ENCODE measurements around the gene ADCY5.

Gene ADCY5

GRCh38 chr3:123315271-123315595, 133.7 kb downstream of the ADCY5 start:
- no peak overlapping the region for H2AFZ ChIP-seq (ENCODE audit: low read depth, low read length)
- no peak overlapping the region for H3K27ac ChIP-seq (ENCODE audit: low read length)
- no peak overlapping the region for H3K4me3 ChIP-seq (ENCODE audit: low read depth in 1 of 2, low read length in 2 of 2)
- no peak overlapping the region for H3K4me2 ChIP-seq (ENCODE audit: insufficient read depth, low read length)
- H3K4me1 ChIP-seq (ENCODE audit: insufficient read depth, low read length) = no peaks in the 10 kb centered on the region
- H3K27me3 ChIP-seq (ENCODE audit: insufficient read depth, low read length, poor library complexity) = peaks cover 27% of the 10 kb centered on the region
- no peak overlapping the region for H3K9ac ChIP-seq (ENCODE audit: low read depth, low read length)
- TF ChIP-seq EZH2 (IDR thresholded peaks at IDR 0.05; ENCODE audit: borderline replicate concordance, low read depth, low read length, severe bottlenecking) = no peak
- TF ChIP-seq, protein P1, sequence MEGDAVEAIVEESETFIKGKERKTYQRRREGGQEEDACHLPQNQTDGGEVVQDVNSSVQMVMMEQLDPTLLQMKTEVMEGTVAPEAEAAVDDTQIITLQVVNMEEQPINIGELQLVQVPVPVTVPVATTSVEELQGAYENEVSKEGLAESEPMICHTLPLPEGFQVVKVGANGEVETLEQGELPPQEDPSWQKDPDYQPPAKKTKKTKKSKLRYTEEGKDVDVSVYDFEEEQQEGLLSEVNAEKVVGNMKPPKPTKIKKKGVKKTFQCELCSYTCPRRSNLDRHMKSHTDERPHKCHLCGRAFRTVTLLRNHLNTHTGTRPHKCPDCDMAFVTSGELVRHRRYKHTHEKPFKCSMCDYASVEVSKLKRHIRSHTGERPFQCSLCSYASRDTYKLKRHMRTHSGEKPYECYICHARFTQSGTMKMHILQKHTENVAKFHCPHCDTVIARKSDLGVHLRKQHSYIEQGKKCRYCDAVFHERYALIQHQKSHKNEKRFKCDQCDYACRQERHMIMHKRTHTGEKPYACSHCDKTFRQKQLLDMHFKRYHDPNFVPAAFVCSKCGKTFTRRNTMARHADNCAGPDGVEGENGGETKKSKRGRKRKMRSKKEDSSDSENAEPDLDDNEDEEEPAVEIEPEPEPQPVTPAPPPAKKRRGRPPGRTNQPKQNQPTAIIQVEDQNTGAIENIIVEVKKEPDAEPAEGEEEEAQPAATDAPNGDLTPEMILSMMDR (IDR thresholded peaks at IDR 0.05; ENCODE audit: borderline replicate concordance, extremely low read depth, low read length, poor library complexity, severe bottlenecking) = no peak
- no peaks in the 10 kb centered on the region for H3K36me3 ChIP-seq (ENCODE audit: insufficient read depth, low read length)
- H3K9me3 ChIP-seq (ENCODE audit: insufficient read depth, low read length, severe bottlenecking) = no peaks in the 10 kb centered on the region
- DNase-seq = no peak
- H3K79me2 ChIP-seq (ENCODE audit: insufficient read depth, low read length) = no peaks in the 10 kb centered on the region
- ATAC-seq (ENCODE audit: insufficient read depth, low read depth) = no peak
- peaks cover 10% of the 10 kb centered on the region for H4K20me1 ChIP-seq (ENCODE audit: insufficient read depth, low read length)

- ATAC-seq (ENCODE audit: insufficient read depth, low read depth) (no peak), DNase-seq (no peak)
- no peak for TF ChIP-seq EZH2 (IDR thresholded peaks at IDR 0.05; ENCODE audit: borderline replicate concordance, low read depth, low read length, severe bottlenecking)
- TF ChIP-seq, protein P1 (IDR thresholded peaks at IDR 0.05; ENCODE audit: borderline replicate concordance, extremely low read depth, low read length, poor library complexity, severe bottlenecking) = no peak
- Histone ChIP-seq H3K27ac (ENCODE audit: low read length) (no peak overlapping the region), H3K27me3 (ENCODE audit: insufficient read depth, low read length, poor library complexity) (peaks cover 22% of the 10 kb centered on the region), H3K79me2 (ENCODE audit: insufficient read depth, low read length) (no peaks in the 10 kb centered on the region), H3K4me1 (ENCODE audit: insufficient read depth, low read length) (no peaks in the 10 kb centered on the region), H3K4me3 (ENCODE audit: low read depth in 1 of 2, low read length in 2 of 2) (no peak overlapping the region), H2AFZ (ENCODE audit: low read depth, low read length) (no peak overlapping the region), H3K4me2 (ENCODE audit: insufficient read depth, low read length) (no peak overlapping the region), H3K9me3 (ENCODE audit: insufficient read depth, low read length, severe bottlenecking) (no peaks in the 10 kb centered on the region), H3K36me3 (ENCODE audit: insufficient read depth, low read length) (no peaks in the 10 kb centered on the region), H3K9ac (ENCODE audit: low read depth, low read length) (no peak overlapping the region), H4K20me1 (ENCODE audit: insufficient read depth, low read length) (peaks cover 7% of the 10 kb centered on the region)
Observed at GRCh38 chr3:123314359-123315270, 134.3 kb downstream of the ADCY5 start.

DNA sequence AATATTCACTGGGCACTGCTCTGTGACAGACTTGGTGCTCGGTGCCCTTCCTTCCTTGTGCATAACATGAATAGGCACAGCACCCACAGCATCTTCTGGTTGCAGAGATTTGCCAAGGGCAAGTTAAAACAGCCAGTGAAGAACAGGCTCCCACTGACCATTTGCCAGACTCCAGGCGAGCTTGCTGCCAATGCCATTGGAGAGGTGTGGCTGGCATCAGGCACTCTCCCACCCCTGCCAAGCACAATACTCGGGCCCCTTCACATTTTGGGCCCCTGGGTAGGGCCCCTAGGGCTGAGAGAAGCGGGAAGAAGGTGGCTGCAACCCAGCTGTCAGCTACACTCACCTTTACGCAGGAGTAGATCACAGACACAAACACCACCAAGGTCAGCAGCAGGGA, 135.0 kb downstream of the ADCY5 start:
- H2AFZ ChIP-seq (ENCODE audit: low read depth, low read length) = no peak overlapping the region
- H3K4me1 ChIP-seq (ENCODE audit: insufficient read depth, low read length) = no peaks in the 10 kb centered on the region
- no peak for DNase-seq
- H3K4me2 ChIP-seq (ENCODE audit: insufficient read depth, low read length) = no peak overlapping the region
- no peaks in the 10 kb centered on the region for H3K9me3 ChIP-seq (ENCODE audit: insufficient read depth, low read length, severe bottlenecking)
- H3K27ac ChIP-seq (ENCODE audit: low read length) = no peak overlapping the region
- H3K9ac ChIP-seq (ENCODE audit: low read depth, low read length) = no peak overlapping the region
- H3K27me3 ChIP-seq (ENCODE audit: insufficient read depth, low read length, poor library complexity) = peaks cover 19% of the 10 kb centered on the region
- TF ChIP-seq, protein P1 (IDR thresholded peaks at IDR 0.05; ENCODE audit: borderline replicate concordance, extremely low read depth, low read length, poor library complexity, severe bottlenecking) = no peak
- no peak for TF ChIP-seq EZH2 (IDR thresholded peaks at IDR 0.05; ENCODE audit: borderline replicate concordance, low read depth, low read length, severe bottlenecking)
- H3K79me2 ChIP-seq (ENCODE audit: insufficient read depth, low read length) = no peaks in the 10 kb centered on the region
- no peak for ATAC-seq (ENCODE audit: insufficient read depth, low read depth)
- H3K36me3 ChIP-seq (ENCODE audit: insufficient read depth, low read length) = no peaks in the 10 kb centered on the region
- H4K20me1 ChIP-seq (ENCODE audit: insufficient read depth, low read length) = peaks cover 6% of the 10 kb centered on the region
- no peak overlapping the region for H3K4me3 ChIP-seq (ENCODE audit: low read depth in 1 of 2, low read length in 2 of 2)
